Hepatocyte (in vitro differentiated cells): ENCODE results near the gene FAM131C. TPM values are rescaled to one million over a fixed set of nuclear protein-coding genes. Genes with fewer than 3 reads are reported as not detected.

Experiments used
- DNase-seq: peaks from one replicate; pipeline ENCODE4 v3.0.0-alpha.2; 2016; ENCODE audit warnings: low spot score
- H2AFZ ChIP-seq: fragments of 200-600 bp; sonication (generic); 2 replicates; pipeline ENCODE4 v1.6.0; 2016; ENCODE audit warnings: antibody characterized with exemption, mild to moderate bottlenecking
- H3K27ac ChIP-seq: fragments of 200-600 bp; sonication (generic); 2 replicates; pipeline ENCODE4 v1.5.1; 2016; ENCODE audit warnings: mild to moderate bottlenecking
- H3K27me3 ChIP-seq: fragments of 200-600 bp; sonication (generic); 2 replicates; pipeline ENCODE4 v1.6.1; 2016
- H3K36me3 ChIP-seq: fragments of 200-600 bp; sonication (generic); replicated peaks from 2 replicates; pipeline ENCODE4 v1.5.1; 2016; ENCODE audit warnings: low read depth; ENCODE audit not compliant: insufficient read depth
- H3K4me1 ChIP-seq: fragments of 200-600 bp; sonication (generic); 2 replicates; pipeline ENCODE4 v1.5.1; 2016; ENCODE audit warnings: mild to moderate bottlenecking, moderate library complexity; ENCODE audit not compliant: insufficient read depth
- H3K4me2 ChIP-seq: fragments of 200-600 bp; sonication (generic); 2 replicates; pipeline ENCODE4 v1.6.0; 2016
- H3K4me3 ChIP-seq: fragments of 200-600 bp; sonication (generic); 2 replicates; pipeline ENCODE4 v1.5.1; 2016; ENCODE audit warnings: mild to moderate bottlenecking
- H3K79me2 ChIP-seq: fragments of 200-600 bp; sonication (generic); 2 replicates; pipeline ENCODE4 v1.6.0; 2017; ENCODE audit warnings: mild to moderate bottlenecking
- H3K9me2 ChIP-seq: fragments of 200-600 bp; sonication (generic); replicated peaks from 2 replicates; pipeline ENCODE4 v1.6.0; 2017; ENCODE audit warnings: mild to moderate bottlenecking; ENCODE audit not compliant: insufficient read depth
- H3K9me3 ChIP-seq: fragments of 200-600 bp; sonication (generic); 2 replicates; pipeline ENCODE4 v1.5.1; 2016; ENCODE audit warnings: low read depth, mild to moderate bottlenecking
- H4K20me1 ChIP-seq: fragments of 200-600 bp; sonication (generic); 2 replicates; pipeline ENCODE4 v1.6.0; 2016; ENCODE audit warnings: mild to moderate bottlenecking; ENCODE audit not compliant: insufficient read depth, poor library complexity, severe bottlenecking
- CTCF ChIP-seq: fragments of 200-600 bp; sonication (generic); IDR thresholded peaks from 2 replicates; pipeline ENCODE4 v1.5.1; 2016; ENCODE audit warnings: antibody characterized with exemption, mild to moderate bottlenecking; ENCODE audit not compliant: poor library complexity
- EZH2 ChIP-seq: fragments of 200-600 bp; sonication (generic); IDR thresholded peaks from 2 replicates; pipeline ENCODE4 v1.6.1; 2016; ENCODE audit warnings: antibody characterized with exemption, mild to moderate bottlenecking, borderline replicate concordance
- EZH2phosphoT487 ChIP-seq: fragments of 200-600 bp; sonication (generic); IDR thresholded peaks from one replicate; pipeline ENCODE4 v1.6.1; 2018; ENCODE audit warnings: antibody characterized with exemption, mild to moderate bottlenecking, low read depth, moderate library complexity; ENCODE audit not compliant: unreplicated experiment, severe bottlenecking
- WGBS: methylation state at CpG from one replicate; pipeline ENCODE4 v1.1.6; 2016; ENCODE audit warnings: low lambda C conversion rate; ENCODE audit errors: missing lambda C conversion rate; 5-methylcytosine and 5-hydroxymethylcytosine counted together
- polyA plus RNA-seq: library from polyadenylated mRNA; unstranded; fragments of >200 nt; fragmentation: Nextera tagmentation; extraction: Ambion mirVana; gene quantifications from 2 replicates; pipeline ENCODE4 v1.2.1, GENCODE V29; 2016
- total RNA-seq: library from RNA; depleted of rRNA; stranded (reverse); fragments of >200 nt; gene quantifications from 2 replicates; pipeline ENCODE4 v1.2.3, GENCODE V29; 2014

FAM131C gene
- total and polyA plus RNA-seq, 2 experiments from 2014 or later, result 3.5 to 7.5 TPM

- peaks cover 31% of the 10 kb centered on the region for H3K4me1 ChIP-seq
- no peaks in the 10 kb centered on the region for H3K27me3 ChIP-seq
- no peak overlapping the region for H3K27ac ChIP-seq
- H3K79me2 ChIP-seq, result no peaks in the 10 kb centered on the region
- no peak overlapping the region for H3K4me3 ChIP-seq
- H3K36me3 ChIP-seq, result no peaks in the 10 kb centered on the region
- WGBS, result 45% methylated on average over 12 of the region's 16 CpGs
- no peaks in the 10 kb centered on the region for H3K9me3 ChIP-seq
- no peak overlapping the region for H2AFZ ChIP-seq
- DNase-seq, result no peak
- no peaks in the 10 kb centered on the region for H4K20me1 ChIP-seq
- H3K9me2 ChIP-seq, result no peaks in the 10 kb centered on the region
- TF ChIP-seq EZH2 (no peak), CTCF (no peak), EZH2phosphoT487 (no peak)
- no peak overlapping the region for H3K4me2 ChIP-seq
Observed at GRCh38 chr1:16116002-16116401, 42.6 kb upstream of the FAM131C start.

GRCh38 chr1:16115468-16115983, 42.1 kb upstream of the FAM131C start:
- 34% methylated on average over 4 of the region's 6 CpGs for WGBS
- H3K4me3 ChIP-seq, result no peak overlapping the region
- no peaks in the 10 kb centered on the region for H3K9me3 ChIP-seq
- no peaks in the 10 kb centered on the region for H3K9me2 ChIP-seq
- no peak overlapping the region for H3K27ac ChIP-seq
- no peak overlapping the region for H3K4me2 ChIP-seq
- DNase-seq, result no peak
- H3K27me3 ChIP-seq, result no peaks in the 10 kb centered on the region
- H2AFZ ChIP-seq, result no peak overlapping the region
- peaks cover 32% of the 10 kb centered on the region for H3K4me1 ChIP-seq
- no peaks in the 10 kb centered on the region for H4K20me1 ChIP-seq
- no peaks in the 10 kb centered on the region for H3K36me3 ChIP-seq
- TF ChIP-seq EZH2 (no peak), CTCF (no peak), EZH2phosphoT487 (no peak)
- no peaks in the 10 kb centered on the region for H3K79me2 ChIP-seq

GRCh38 chr1:16114527-16115467, 41.3 kb upstream of the FAM131C start:
- WGBS, result 94% methylated on average over 22 of the region's 23 CpGs
- DNase-seq, result no peak

More at GRCh38 chr1:16114527-16115467, 41.3 kb upstream of the FAM131C start:
- no peak overlapping the region for H3K4me3 ChIP-seq
- H2AFZ ChIP-seq, result no peak overlapping the region
- peaks cover 32% of the 10 kb centered on the region for H3K4me1 ChIP-seq
- H3K27ac ChIP-seq, result no peak overlapping the region
- H3K79me2 ChIP-seq, result no peaks in the 10 kb centered on the region
- no peaks in the 10 kb centered on the region for H3K9me3 ChIP-seq
- H3K27me3 ChIP-seq, result no peaks in the 10 kb centered on the region
- H3K36me3 ChIP-seq, result no peaks in the 10 kb centered on the region
- H3K4me2 ChIP-seq, result no peak overlapping the region
- no peaks in the 10 kb centered on the region for H4K20me1 ChIP-seq
- no peak for TF ChIP-seq EZH2phosphoT487
- TF ChIP-seq EZH2, result no peak
- no peak for TF ChIP-seq CTCF
- H3K9me2 ChIP-seq, result no peaks in the 10 kb centered on the region
